HCT116 (cell line): ENCODE measurements around the gene BYSL.

Experiments used
- ATF3 ChIP-seq: IDR thresholded peaks from 2 replicates; pipeline ENCODE4 v1.6.1; 2012
- CTCF ChIP-seq, 3 experiments: fragments of 200-600 bp in 1 of 3; sonication (generic) in 1 of 3; IDR thresholded peaks in 2 of 3; conservative IDR thresholded peaks in 1 of 3; 2 replicates each; pipeline ENCODE4 v1.5.1; 2012 to 2017; ENCODE audit warnings: low read depth in 2 of 3, low read length in 2 of 3, antibody characterized with exemption in 1 of 3, borderline replicate concordance in 1 of 3, control low read depth in 1 of 3, mild to moderate bottlenecking in 1 of 3, mixed read lengths in 1 of 3, mixed run types in 1 of 3, moderate library complexity in 1 of 3; ENCODE audit not compliant: insufficient read depth in 1 of 3
- ELF1 ChIP-seq: IDR thresholded peaks from 2 replicates; pipeline ENCODE4 v1.6.1; 2012; ENCODE audit warnings: low read depth, borderline replicate concordance
- EZH2 ChIP-seq: fragments of 200-600 bp; sonication (generic); IDR thresholded peaks from 2 replicates; pipeline ENCODE4 v1.6.1; 2017; ENCODE audit warnings: antibody characterized with exemption, mixed run types
- FOSL1 ChIP-seq: IDR thresholded peaks from 2 replicates; pipeline ENCODE4 v1.6.1; 2012; ENCODE audit warnings: low read depth
- MAX ChIP-seq: IDR thresholded peaks from 2 replicates; pipeline ENCODE4 v1.6.1; 2012
- POLR2A ChIP-seq: IDR thresholded peaks from 2 replicates; pipeline ENCODE4 v1.7.0; 2011; ENCODE audit warnings: borderline replicate concordance; ENCODE audit not compliant: insufficient read depth, insufficient read length; ENCODE audit errors: extremely low read depth
- POLR2AphosphoS5 ChIP-seq: IDR thresholded peaks from 2 replicates; pipeline ENCODE4 v1.6.1; 2011; ENCODE audit warnings: mild to moderate bottlenecking, low read depth, low read length, moderate library complexity
- RAD21 ChIP-seq: IDR thresholded peaks from 2 replicates; pipeline ENCODE4 v1.6.1; 2012; ENCODE audit warnings: low read depth, mild to moderate bottlenecking
- REST ChIP-seq: IDR thresholded peaks from 2 replicates; pipeline ENCODE4 v1.6.1; 2012; ENCODE audit warnings: low read depth
- SP1 ChIP-seq: IDR thresholded peaks from 2 replicates; pipeline ENCODE4 v1.6.1; 2012; ENCODE audit warnings: low read depth
- TCF7L2 ChIP-seq: IDR thresholded peaks from 2 replicates; pipeline ENCODE4 v1.7.0; 2011; ENCODE audit warnings: borderline replicate concordance, inconsistent platforms; ENCODE audit not compliant: insufficient read depth, insufficient read length; ENCODE audit errors: extremely low read depth
- ZBTB33 ChIP-seq: IDR thresholded peaks from 2 replicates; pipeline ENCODE4 v1.6.1; 2011; ENCODE audit warnings: mild to moderate bottlenecking, low read length, moderate library complexity; ENCODE audit not compliant: insufficient replicate concordance; ENCODE audit errors: extremely low read depth

- no peak for TF ChIP-seq POLR2A
- no peak for TF ChIP-seq POLR2AphosphoS5
- no peak for TF ChIP-seq MAX
- no peak for TF ChIP-seq REST
- no peak for TF ChIP-seq CTCF (IDR thresholded peaks at IDR 0.05 in 2 of 3, conservative IDR thresholded peaks at IDR 0.05 in 1 of 3; ENCODE audit: borderline replicate concordance in 1 of 3, insufficient read depth in 1 of 3, low read depth in 2 of 3, low read length in 2 of 3)
- no peak for TF ChIP-seq ELF1
- TF ChIP-seq FOSL1: no peak
- TF ChIP-seq TCF7L2: no peak
- no peak for TF ChIP-seq ZBTB33
- TF ChIP-seq SP1: no peak
- no peak for TF ChIP-seq EZH2
- no peak for TF ChIP-seq RAD21
- TF ChIP-seq ATF3: no peak
These were observed 38.7 kb downstream of the BYSL start for GRCh38 chr6:41960028-41960427.
